Colonic mucosa (tissue), 4 donors: ENCODE data around the gene NAPG. TPM values are rescaled to one million over a fixed set of nuclear protein-coding genes. Genes with fewer than 3 reads are reported as not detected.

ENCODE experiments used
- DNase-seq: peaks from one replicate; pipeline ENCODE4 v3.0.0-alpha.2; 2020
- H3K27ac ChIP-seq: fragments of 200-600 bp; one replicate; pipeline ENCODE4 v1.8.0; 2021
- H3K27me3 ChIP-seq: fragments of 200-600 bp; one replicate; pipeline ENCODE4 v1.8.0; 2021
- H3K36me3 ChIP-seq: fragments of 200-600 bp; one replicate; pipeline ENCODE4 v1.8.0; 2021
- H3K4me1 ChIP-seq: fragments of 200-600 bp; one replicate; pipeline ENCODE4 v1.8.0; 2021; ENCODE audit warnings: mild to moderate bottlenecking
- H3K4me3 ChIP-seq: fragments of 200-600 bp; one replicate; pipeline ENCODE4 v1.8.0; 2021
- H3K9ac ChIP-seq, 2 donors: one replicate each; pipeline ENCODE4 v1.7.0; 2013; ENCODE audit warnings: control low read depth in 2 of 2, low read depth in 2 of 2, low read length in 2 of 2
- H3K9me3 ChIP-seq: fragments of 200-600 bp; one replicate; pipeline ENCODE4 v1.8.0; 2021
- intact Hi-C: fragments of 100-400 bp; cut with DNase I; formaldehyde crosslinking; loops from one replicate; pipeline ENCODE4 v1.14.1; 2022
- total RNA-seq, 2 donors: library from RNA; stranded (reverse); fragmentation: NEBNext Ultra II Directional in 1 of 2; extraction: Animal tissue kit (Norgen Biotek cat#: 25700) in 1 of 2; gene quantifications; one replicate each; pipeline ENCODE4 v1.2.1, GENCODE V29; 2021
- TF ChIP-seq, protein P1 (sequence below): fragments of 200-600 bp; IDR thresholded peaks from one replicate; pipeline ENCODE4 v1.8.0; 2022; ENCODE audit warnings: antibody characterized with exemption, mild to moderate bottlenecking
- donor health status: healthy.
- donor health status: DM: no; HTN: no; CAD: no.
- donor health status: DM: no; HTN: no; CAD: no.

Gene NAPG
- total RNA-seq, 2 donors from 2014 or later: 29.0 to 36.0 TPM

DNA sequence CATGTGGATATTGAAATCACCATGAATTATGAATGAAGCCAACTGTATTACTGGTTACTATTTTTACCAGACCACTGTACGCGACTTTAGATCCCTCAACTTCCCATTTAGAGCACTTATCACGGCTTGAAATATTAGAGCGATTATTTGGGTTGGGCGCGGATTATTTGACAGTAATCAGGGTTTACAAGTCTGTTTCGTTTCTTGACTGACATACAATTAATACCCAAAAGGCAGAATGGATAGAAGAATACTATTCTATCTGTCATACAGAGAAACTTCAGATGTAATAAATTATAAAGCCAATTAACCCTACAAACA is 496 bp upstream of the NAPG start:
- Histone ChIP-seq H3K27ac (peak overlapping the region; percentile 95), H3K9me3 (no peaks in the 10 kb centered on the region), H3K9ac (no peak overlapping the region), H3K4me1 (peaks cover 8% of the 10 kb centered on the region), H3K4me3 (peak overlapping the region; percentile 95), H3K36me3 (no peaks in the 10 kb centered on the region), H3K27me3 (no peaks in the 10 kb centered on the region)
- intact Hi-C loops: no loop called here
- TF ChIP-seq, protein P1, sequence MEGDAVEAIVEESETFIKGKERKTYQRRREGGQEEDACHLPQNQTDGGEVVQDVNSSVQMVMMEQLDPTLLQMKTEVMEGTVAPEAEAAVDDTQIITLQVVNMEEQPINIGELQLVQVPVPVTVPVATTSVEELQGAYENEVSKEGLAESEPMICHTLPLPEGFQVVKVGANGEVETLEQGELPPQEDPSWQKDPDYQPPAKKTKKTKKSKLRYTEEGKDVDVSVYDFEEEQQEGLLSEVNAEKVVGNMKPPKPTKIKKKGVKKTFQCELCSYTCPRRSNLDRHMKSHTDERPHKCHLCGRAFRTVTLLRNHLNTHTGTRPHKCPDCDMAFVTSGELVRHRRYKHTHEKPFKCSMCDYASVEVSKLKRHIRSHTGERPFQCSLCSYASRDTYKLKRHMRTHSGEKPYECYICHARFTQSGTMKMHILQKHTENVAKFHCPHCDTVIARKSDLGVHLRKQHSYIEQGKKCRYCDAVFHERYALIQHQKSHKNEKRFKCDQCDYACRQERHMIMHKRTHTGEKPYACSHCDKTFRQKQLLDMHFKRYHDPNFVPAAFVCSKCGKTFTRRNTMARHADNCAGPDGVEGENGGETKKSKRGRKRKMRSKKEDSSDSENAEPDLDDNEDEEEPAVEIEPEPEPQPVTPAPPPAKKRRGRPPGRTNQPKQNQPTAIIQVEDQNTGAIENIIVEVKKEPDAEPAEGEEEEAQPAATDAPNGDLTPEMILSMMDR: no peak
- no peak for DNase-seq

DNA sequence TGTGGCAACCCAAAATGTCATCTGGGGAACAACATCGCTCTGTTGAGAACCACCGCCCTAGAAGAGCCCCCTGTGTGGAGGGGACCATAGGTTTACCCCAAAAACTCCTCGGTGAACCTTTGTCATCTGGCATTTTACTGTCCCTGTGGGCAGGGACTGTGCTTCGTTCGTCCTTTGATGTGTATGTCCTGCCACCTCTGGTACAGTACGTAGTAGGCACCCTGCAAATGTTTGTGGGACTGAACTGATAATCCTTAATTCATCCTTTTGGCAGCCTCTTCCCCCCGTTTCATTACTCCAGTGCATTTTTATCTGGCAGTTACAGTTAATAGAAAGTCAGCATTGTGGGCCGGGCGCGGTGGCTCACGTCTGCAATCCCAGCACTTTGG is 728 bp downstream of the NAPG start:
- Histone ChIP-seq H3K27ac (peak overlapping the region; percentile 95), H3K4me3 (peak overlapping the region; percentile 95), H3K27me3 (no peaks in the 10 kb centered on the region), H3K4me1 (peaks cover 8% of the 10 kb centered on the region), H3K36me3 (no peaks in the 10 kb centered on the region), H3K9ac (peak overlapping the region; percentile 90 to 98), H3K9me3 (no peaks in the 10 kb centered on the region)
- DNase-seq: peak; percentile 30
- intact Hi-C loops: no loop called here
- TF ChIP-seq, protein P1: no peak

DNA sequence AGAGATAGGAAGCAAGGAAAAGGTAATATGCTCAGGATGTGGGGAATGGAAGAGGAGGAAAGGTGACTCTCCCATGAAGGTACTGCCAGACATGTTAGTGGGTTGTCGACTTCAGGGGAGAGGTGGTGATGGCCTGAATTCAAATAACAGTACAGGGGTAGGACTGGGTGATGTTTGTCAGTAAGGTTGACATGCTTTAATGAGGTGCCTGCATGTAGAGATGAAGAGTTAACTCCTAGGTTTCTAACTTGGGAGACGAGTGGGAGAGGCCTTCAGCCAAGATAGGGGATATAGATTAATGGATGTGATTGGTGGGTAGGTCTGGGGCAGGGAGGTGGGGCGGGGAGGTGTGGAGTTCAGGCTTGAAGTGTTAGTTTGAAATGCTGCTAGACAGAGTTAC is 2.6 kb downstream of the NAPG start:
- TF ChIP-seq, protein P1: no peak
- intact Hi-C loops: no loop called here
- H3K36me3 ChIP-seq: no peaks in the 10 kb centered on the region
- no peaks in the 10 kb centered on the region for H3K9me3 ChIP-seq
- peaks cover 8% of the 10 kb centered on the region for H3K4me1 ChIP-seq
- H3K27ac ChIP-seq: no peak overlapping the region
- H3K4me3 ChIP-seq: no peak overlapping the region
- no peak for DNase-seq
- H3K27me3 ChIP-seq: no peaks in the 10 kb centered on the region
- no peak overlapping the region for H3K9ac ChIP-seq

- intact Hi-C loops: no loop called here
- H3K4me1 ChIP-seq: peaks cover 8% of the 10 kb centered on the region
- H3K36me3 ChIP-seq: no peaks in the 10 kb centered on the region
- TF ChIP-seq, protein P1: no peak
- H3K4me3 ChIP-seq: no peak overlapping the region
- DNase-seq: no peak
- H3K9me3 ChIP-seq: no peaks in the 10 kb centered on the region
- H3K9ac ChIP-seq: no peak overlapping the region
- no peaks in the 10 kb centered on the region for H3K27me3 ChIP-seq
- H3K27ac ChIP-seq: no peak overlapping the region
Measured at GRCh38 chr18:10530002-10530401, 4.2 kb downstream of the NAPG start.

GRCh38 chr18:10530852-10531251 is 5.0 kb downstream of the NAPG start:
- H3K4me3 ChIP-seq: no peak overlapping the region
- H3K9ac ChIP-seq: no peak overlapping the region
- DNase-seq: no peak
- H3K4me1 ChIP-seq: peaks cover 4% of the 10 kb centered on the region
- no peaks in the 10 kb centered on the region for H3K27me3 ChIP-seq
- intact Hi-C loops: no loop called here
- no peaks in the 10 kb centered on the region for H3K36me3 ChIP-seq
- H3K9me3 ChIP-seq: no peaks in the 10 kb centered on the region
- TF ChIP-seq, protein P1: no peak
- no peak overlapping the region for H3K27ac ChIP-seq

DNA sequence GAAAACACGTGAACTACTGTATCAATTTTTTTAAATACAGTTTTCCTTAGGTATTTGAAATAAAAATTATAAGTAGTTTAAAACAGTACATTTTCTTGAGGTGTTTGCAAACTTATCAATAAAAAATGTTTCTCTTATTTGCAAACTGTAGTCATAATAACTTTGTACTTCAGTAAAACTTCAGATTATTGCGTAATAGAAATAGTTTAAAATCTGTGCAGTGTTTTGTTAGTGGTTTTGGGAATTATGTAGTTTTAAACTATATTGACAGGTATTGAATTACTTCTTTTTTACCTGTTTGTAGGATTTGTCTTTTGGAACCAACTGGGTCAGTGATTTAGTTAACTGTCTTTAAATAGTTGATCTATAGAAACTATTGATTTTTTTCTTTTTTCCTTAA is 7.3 kb downstream of the NAPG start:
- TF ChIP-seq, protein P1: no peak
- no peaks in the 10 kb centered on the region for H3K36me3 ChIP-seq
- no peak overlapping the region for H3K4me3 ChIP-seq
- H3K4me1 ChIP-seq: peaks cover 3% of the 10 kb centered on the region
- no peak overlapping the region for H3K9ac ChIP-seq
- H3K27ac ChIP-seq: no peak overlapping the region
- DNase-seq: no peak
- H3K27me3 ChIP-seq: no peaks in the 10 kb centered on the region
- no peaks in the 10 kb centered on the region for H3K9me3 ChIP-seq
- intact Hi-C loops: no loop called here
